Hepatocyte (in vitro differentiated cells): ENCODE results near the gene UGCG.

Experiments used
- CTCF ChIP-seq: fragments of 200-600 bp; sonication (generic); IDR thresholded peaks from 2 replicates; pipeline ENCODE4 v1.5.1; 2016; ENCODE audit warnings: antibody characterized with exemption, mild to moderate bottlenecking; ENCODE audit not compliant: poor library complexity
- EZH2phosphoT487 ChIP-seq: fragments of 200-600 bp; sonication (generic); IDR thresholded peaks from one replicate; pipeline ENCODE4 v1.6.1; 2018; ENCODE audit warnings: antibody characterized with exemption, mild to moderate bottlenecking, low read depth, moderate library complexity; ENCODE audit not compliant: unreplicated experiment, severe bottlenecking

DNA sequence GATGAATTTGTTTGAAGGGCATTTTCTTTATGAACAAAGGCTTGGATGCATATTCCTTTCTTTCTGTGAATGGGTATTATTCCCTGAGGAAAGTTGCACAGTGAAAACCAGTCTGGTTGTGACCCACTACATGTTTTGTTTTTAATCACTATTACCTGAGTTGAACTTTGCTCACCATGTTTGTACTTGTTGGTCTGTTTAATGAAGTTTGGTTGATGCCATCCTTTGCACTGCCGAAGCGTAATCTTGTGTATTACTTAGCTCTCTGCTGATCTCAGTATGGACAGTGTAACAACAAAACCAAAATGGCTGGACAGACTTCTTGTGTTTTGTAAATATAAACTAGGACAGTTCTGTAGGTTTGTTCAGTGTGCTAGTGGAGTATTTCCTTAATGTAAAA is 38.1 kb downstream of the UGCG start:
- TF ChIP-seq CTCF (no peak), EZH2phosphoT487 (no peak)
